ENCODE results near the gene HAVCR2. TPM values are rescaled to one million over a fixed set of nuclear protein-coding genes. Genes with fewer than 3 reads are reported as not detected.

HAVCR2 gene
- polyA plus RNA-seq, 1 of the 3 experiments (the other 2 are of a cell fraction): 0.12 TPM

DNA sequence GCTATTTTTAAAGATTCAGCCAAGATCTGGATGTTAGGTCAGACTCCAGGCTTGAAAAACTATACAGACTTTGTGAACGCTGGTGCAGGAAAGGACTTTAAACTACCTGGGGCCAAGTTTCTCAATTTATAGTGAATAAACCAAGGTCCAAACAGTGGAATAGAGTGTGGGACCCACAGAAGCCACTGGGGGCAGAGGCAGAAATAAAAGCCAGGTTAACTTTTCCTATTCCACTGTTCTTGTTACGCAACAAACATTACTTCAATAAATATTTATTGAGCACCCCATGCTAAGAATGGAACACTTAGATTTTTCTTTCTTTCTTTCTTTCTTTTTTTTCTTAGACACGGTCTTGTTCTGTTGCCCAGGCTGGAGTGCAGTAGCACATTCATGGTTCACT lies 38.9 kb downstream of the HAVCR2 start:
- Histone ChIP-seq H3K9me3 (no peaks in the 10 kb centered on the region), H3K79me2 (ENCODE audit: insufficient read depth) (no peaks in the 10 kb centered on the region), H3K27ac (ENCODE audit: low read depth in 2 of 2, low read length in 1 of 2) (no peak overlapping the region), H3K4me2 (no peak overlapping the region), H3K9me2 (no peaks in the 10 kb centered on the region), H2AFZ (ENCODE audit: low read depth) (no peak overlapping the region), H3K4me1 (ENCODE audit: control insufficient read depth in 1 of 2, insufficient read depth in 2 of 2, low read depth in 1 of 2, low read length in 1 of 2) (no peaks in the 10 kb centered on the region), H4K20me1 (ENCODE audit: insufficient read depth) (no peaks in the 10 kb centered on the region), H3K36me3 (replicated peaks in 1 of 2; ENCODE audit: control insufficient read depth in 1 of 2, insufficient read depth in 2 of 2, low read length in 1 of 2) (no peaks in the 10 kb centered on the region), H3K27me3 (ENCODE audit: insufficient read depth) (no peaks in the 10 kb centered on the region), H3K9ac (no peak overlapping the region), H3F3A (replicated peaks; ENCODE audit: insufficient read depth) (no peaks in the 10 kb centered on the region), H3K4me3 (ENCODE audit: low read depth in 2 of 2, low read length in 1 of 2) (no peak overlapping the region)
- TF ChIP-seq CTCF (IDR thresholded peaks at IDR 0.05) (peak; percentile 9; the same call in 1 of the 2 replicates), RAD21 (IDR thresholded peaks at IDR 0.05; ENCODE audit: low read length) (no peak)
- WGBS (ENCODE audit: low lambda C conversion rate): 41% methylated on average over 3 of the region's 3 CpGs
- no peak for DNase-seq
- CTCF ChIA-PET: no interaction called here
- POLR2A ChIA-PET: no interaction called here

DNA sequence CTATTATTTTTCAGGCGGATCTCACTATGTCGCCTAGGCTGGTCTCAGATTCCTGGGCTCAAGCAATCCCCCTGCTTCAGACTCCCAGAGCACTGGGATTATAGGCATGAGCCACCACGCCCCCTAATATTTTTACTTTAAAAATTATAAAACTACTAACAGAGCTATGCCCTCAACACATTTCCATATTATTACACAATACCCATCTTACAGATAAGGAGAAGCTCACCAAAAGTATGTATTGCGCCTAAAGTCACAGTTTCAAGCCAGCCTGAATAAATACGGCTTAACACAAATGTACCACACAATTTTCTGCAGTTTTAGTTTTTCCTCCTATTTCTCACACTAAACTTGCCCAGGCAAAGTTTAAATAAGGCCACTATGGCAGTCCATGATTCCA lies 40.1 kb downstream of the HAVCR2 start:
- Histone ChIP-seq H3F3A (replicated peaks; ENCODE audit: insufficient read depth) (no peaks in the 10 kb centered on the region), H3K27me3 (ENCODE audit: insufficient read depth) (no peaks in the 10 kb centered on the region), H3K4me1 (ENCODE audit: control insufficient read depth in 1 of 2, insufficient read depth in 2 of 2, low read depth in 1 of 2, low read length in 1 of 2) (no peaks in the 10 kb centered on the region), H3K9ac (no peak overlapping the region), H3K4me2 (no peak overlapping the region), H3K4me3 (ENCODE audit: low read depth in 2 of 2, low read length in 1 of 2) (no peak overlapping the region), H3K79me2 (ENCODE audit: insufficient read depth) (no peaks in the 10 kb centered on the region), H3K9me2 (no peaks in the 10 kb centered on the region), H3K27ac (ENCODE audit: low read depth in 2 of 2, low read length in 1 of 2) (no peak overlapping the region), H3K9me3 (no peaks in the 10 kb centered on the region), H3K36me3 (replicated peaks in 1 of 2; ENCODE audit: control insufficient read depth in 1 of 2, insufficient read depth in 2 of 2, low read length in 1 of 2) (no peaks in the 10 kb centered on the region), H4K20me1 (ENCODE audit: insufficient read depth) (no peaks in the 10 kb centered on the region), H2AFZ (ENCODE audit: low read depth) (no peak overlapping the region)
- ChIA-PET CTCF (no interaction called here), POLR2A (no interaction called here)
- DNase-seq: no peak
- TF ChIP-seq GATA2 (CRISPR knock-in tag; IDR thresholded peaks at IDR 0.05): no peak
- TF ChIP-seq FOXM1 (IDR thresholded peaks at IDR 0.05; ENCODE audit: low read depth): no peak
- TF ChIP-seq EZH2phosphoT487 (IDR thresholded peaks at IDR 0.05; ENCODE audit: borderline replicate concordance, low read depth): no peak
- no peak for TF ChIP-seq TAF1 (IDR thresholded peaks at IDR 0.05; ENCODE audit: borderline replicate concordance, low read depth, low read length)
- no peak for TF ChIP-seq NFIC (IDR thresholded peaks at IDR 0.05; ENCODE audit: borderline replicate concordance)
- no peak for TF ChIP-seq RXRA (IDR thresholded peaks at IDR 0.05; ENCODE audit: borderline replicate concordance, low read depth)
- TF ChIP-seq, protein P1, sequence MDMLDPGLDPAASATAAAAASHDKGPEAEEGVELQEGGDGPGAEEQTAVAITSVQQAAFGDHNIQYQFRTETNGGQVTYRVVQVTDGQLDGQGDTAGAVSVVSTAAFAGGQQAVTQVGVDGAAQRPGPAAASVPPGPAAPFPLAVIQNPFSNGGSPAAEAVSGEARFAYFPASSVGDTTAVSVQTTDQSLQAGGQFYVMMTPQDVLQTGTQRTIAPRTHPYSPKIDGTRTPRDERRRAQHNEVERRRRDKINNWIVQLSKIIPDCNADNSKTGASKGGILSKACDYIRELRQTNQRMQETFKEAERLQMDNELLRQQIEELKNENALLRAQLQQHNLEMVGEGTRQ (IDR thresholded peaks at IDR 0.05; ENCODE audit: borderline replicate concordance, low read depth, low read length): no peak
- no peak for TF ChIP-seq NRF1 (IDR thresholded peaks at IDR 0.05; ENCODE audit: low read depth, low read length)
- TF ChIP-seq IRF3 (IDR thresholded peaks at IDR 0.05; ENCODE audit: low read depth, low read length): no peak
- no peak for TF ChIP-seq CTCF (IDR thresholded peaks at IDR 0.05)
- TF ChIP-seq FOSL2 (IDR thresholded peaks at IDR 0.05; ENCODE audit: borderline replicate concordance, low read depth): no peak
- TF ChIP-seq, protein P2, sequence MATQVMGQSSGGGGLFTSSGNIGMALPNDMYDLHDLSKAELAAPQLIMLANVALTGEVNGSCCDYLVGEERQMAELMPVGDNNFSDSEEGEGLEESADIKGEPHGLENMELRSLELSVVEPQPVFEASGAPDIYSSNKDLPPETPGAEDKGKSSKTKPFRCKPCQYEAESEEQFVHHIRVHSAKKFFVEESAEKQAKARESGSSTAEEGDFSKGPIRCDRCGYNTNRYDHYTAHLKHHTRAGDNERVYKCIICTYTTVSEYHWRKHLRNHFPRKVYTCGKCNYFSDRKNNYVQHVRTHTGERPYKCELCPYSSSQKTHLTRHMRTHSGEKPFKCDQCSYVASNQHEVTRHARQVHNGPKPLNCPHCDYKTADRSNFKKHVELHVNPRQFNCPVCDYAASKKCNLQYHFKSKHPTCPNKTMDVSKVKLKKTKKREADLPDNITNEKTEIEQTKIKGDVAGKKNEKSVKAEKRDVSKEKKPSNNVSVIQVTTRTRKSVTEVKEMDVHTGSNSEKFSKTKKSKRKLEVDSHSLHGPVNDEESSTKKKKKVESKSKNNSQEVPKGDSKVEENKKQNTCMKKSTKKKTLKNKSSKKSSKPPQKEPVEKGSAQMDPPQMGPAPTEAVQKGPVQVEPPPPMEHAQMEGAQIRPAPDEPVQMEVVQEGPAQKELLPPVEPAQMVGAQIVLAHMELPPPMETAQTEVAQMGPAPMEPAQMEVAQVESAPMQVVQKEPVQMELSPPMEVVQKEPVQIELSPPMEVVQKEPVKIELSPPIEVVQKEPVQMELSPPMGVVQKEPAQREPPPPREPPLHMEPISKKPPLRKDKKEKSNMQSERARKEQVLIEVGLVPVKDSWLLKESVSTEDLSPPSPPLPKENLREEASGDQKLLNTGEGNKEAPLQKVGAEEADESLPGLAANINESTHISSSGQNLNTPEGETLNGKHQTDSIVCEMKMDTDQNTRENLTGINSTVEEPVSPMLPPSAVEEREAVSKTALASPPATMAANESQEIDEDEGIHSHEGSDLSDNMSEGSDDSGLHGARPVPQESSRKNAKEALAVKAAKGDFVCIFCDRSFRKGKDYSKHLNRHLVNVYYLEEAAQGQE (IDR thresholded peaks at IDR 0.05; ENCODE audit: low read depth, low read length): no peak
- no peak for TF ChIP-seq RFX5 (IDR thresholded peaks at IDR 0.05; ENCODE audit: low read length)
- TF ChIP-seq, protein P3, sequence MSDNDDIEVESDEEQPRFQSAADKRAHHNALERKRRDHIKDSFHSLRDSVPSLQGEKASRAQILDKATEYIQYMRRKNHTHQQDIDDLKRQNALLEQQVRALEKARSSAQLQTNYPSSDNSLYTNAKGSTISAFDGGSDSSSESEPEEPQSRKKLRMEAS (IDR thresholded peaks at IDR 0.05; ENCODE audit: low read depth): no peak
- TF ChIP-seq TEAD4 (IDR thresholded peaks at IDR 0.05; ENCODE audit: borderline replicate concordance, insufficient read depth): no peak
- WGBS (ENCODE audit: low lambda C conversion rate): 64% methylated on average over 5 of the region's 5 CpGs

All from SK-N-SH (cell line).